Gastroesophageal sphincter (tissue), 3 donors: Measurements from ENCODE around the gene TSHZ2.

Source experiments
- CTCF ChIP-seq, 4 experiments: fragments of 200-600 bp in 2 of 4; fragments of 450-650 bp in 2 of 4; sonication (generic) in 1 of 4; IDR thresholded peaks; one replicate each; pipeline ENCODE4 v1.5.1; 2017 to 2019; ENCODE audit warnings: antibody characterized with exemption in 4 of 4, mild to moderate bottlenecking in 2 of 4, moderate library complexity in 2 of 4
- EP300 ChIP-seq: sonication (generic); formaldehyde crosslinking; IDR thresholded peaks from one replicate; pipeline ENCODE4 v1.6.1; 2017; ENCODE audit warnings: antibody characterized with exemption, mild to moderate bottlenecking
- POLR2A ChIP-seq, 2 donors: fragments of 450-650 bp; IDR thresholded peaks; one replicate each; pipeline ENCODE4 v1.6.1; 2017; ENCODE audit warnings: antibody characterized with exemption in 2 of 2, mild to moderate bottlenecking in 2 of 2, moderate library complexity in 1 of 2
- POLR2AphosphoS5 ChIP-seq: sonication (generic); formaldehyde crosslinking; IDR thresholded peaks from one replicate; pipeline ENCODE4 v1.6.1; 2017; ENCODE audit warnings: antibody characterized with exemption

GRCh38 chr20:53284696-53285095, 312.5 kb downstream of the TSHZ2 start:
- TF ChIP-seq POLR2AphosphoS5 (no peak), POLR2A (IDR thresholded peaks at IDR 0.05) (no peak), CTCF (IDR thresholded peaks at IDR 0.05) (no peak), EP300 (no peak)
